ENCODE results near the gene HOXA4.

The HOXA4 gene

GRCh38 chr7:27146491-27147198 is 16.1 kb upstream of the HOXA4 start:
- no peak for DNase-seq

GRCh38 chr7:27145914-27146412 is 15.4 kb upstream of the HOXA4 start:
- no peak for DNase-seq

- DNase-seq, result no peak
These were observed 14.8 kb upstream of the HOXA4 start for GRCh38 chr7:27145165-27145913.

DNA sequence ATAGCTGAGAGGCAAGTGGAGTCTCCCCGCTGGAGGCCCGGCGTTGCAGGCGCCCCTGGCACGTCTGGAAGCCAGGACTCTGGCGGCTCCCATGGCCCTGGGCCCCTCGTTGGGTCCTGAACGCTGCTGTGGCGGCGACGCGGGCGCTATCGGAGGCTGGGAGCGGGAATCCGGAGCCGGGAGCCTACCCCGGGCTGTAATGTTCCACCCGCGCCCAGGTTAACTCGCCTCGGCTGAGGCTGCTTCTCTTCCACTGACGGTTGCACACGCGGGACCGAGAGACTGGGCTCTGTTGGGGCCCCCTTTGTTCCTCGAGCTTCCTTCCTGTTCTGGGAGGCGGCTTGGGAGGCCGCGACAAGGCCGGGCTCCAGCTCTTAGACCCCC is 14.2 kb upstream of the HOXA4 start:
- no peak for DNase-seq

GRCh38 chr7:27143950-27144780 is 13.6 kb upstream of the HOXA4 start:
- DNase-seq, result no peak

DNA sequence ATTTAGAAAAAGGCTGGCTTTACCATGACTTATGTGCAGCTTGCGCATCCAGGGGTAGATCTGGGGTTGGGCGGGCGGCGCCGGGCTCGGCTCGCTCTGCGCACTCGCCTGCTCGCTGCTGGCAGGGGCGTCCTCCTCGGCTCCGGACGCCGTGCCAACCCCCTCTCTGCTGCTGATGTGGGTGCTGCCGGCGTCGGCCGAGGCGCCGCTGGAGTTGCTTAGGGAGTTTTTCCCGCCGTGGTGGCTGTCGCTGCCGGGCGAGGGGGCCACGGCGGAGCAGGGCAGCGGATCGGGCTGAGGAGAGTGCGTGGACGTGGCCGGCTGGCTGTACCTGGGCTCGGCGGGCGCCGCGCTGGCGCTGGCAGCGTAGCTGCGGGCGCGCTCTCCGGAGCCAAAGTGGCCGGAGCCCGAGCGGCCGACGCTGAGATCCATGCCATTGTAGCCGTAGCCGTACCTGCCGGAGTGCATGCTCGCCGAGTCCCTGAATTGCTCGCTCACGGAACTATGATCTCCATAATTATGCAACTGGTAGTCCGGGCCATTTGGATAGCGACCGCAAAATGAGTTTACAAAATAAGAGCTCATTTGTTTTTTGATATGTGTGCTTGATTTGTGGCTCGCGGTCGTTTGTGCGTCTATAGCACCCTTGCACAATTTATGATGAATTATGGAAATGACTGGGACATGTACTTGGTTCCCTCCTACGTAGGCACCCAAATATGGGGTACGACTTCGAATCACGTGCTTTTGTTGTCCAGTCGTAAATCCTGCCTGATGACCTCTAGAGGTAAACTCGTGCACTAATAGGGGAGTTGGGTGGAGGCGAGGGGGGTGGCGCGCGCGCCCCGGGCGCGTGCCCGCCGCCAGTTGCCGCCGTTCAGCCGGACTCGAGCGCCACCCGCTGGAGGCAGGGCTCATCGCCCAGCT is 12.7 kb upstream of the HOXA4 start, which contains the start of gene HOXA5:
TSS of gene HOXA5 (minus strand) at position 659 of the 927 bp plus-strand sequence. CDS start at position 585, 74 bp downstream.
- DNase-seq, result peak; percentile 87

DNA sequence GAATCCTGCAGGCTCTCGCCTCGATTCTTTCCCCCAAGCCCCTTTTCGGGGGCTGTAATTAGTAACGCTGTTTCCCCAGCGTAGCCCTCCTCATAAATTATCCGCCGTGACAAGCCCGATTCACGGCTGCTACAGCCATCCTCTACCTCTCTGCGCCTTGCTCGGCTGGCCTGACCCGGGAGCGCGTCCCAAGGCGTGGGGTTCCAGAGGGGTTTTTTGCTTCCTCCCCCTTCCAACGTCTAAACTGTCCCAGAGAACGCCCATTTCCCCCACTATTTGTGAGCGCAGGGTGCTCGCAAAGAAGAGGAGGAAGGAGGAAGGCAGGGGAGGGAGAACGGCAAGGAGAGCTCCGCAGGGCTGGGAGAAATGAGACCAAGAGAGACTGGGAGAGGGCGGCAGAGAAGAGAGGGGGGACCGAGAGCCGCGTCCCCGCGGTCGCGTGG is 12.0 kb upstream of the HOXA4 start:
- no peak for DNase-seq

DNA sequence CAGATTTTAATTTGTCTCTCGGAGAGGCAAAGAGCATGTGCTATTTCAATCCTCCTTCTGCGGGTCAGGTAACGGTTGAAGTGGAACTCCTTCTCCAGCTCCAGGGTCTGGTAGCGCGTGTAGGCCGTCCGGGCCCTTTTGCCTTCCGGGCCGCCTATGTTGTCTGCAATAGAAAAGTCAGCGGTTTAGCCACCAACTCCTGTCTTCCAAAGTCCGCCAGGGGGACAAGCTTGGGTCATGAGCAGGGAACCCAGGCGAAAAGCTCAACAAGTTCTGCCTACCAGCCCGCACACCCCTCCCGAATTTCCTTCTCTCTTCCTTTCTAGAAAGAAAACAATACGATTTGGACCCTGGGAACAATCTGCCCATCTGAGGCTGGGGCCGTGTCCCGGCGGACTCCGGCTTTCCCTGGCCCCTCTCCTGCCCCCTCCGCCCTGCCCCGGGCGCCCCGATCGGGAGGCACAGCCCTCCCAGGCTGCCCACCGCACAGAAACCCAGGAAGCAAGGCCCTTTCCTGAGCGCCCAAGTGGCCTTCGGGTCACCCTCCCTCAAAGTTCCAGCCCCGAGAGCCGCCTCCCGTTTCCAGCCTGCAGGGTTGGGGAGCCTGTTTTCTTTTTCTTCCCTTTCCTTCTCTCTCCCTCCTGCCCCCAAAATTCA is 11.5 kb upstream of the HOXA4 start:
- no peak for DNase-seq

- DNase-seq, result no peak
These were observed 10.8 kb upstream of the HOXA4 start for GRCh38 chr7:27141137-27141922.

- DNase-seq, result no peak
These were observed 9.7 kb upstream of the HOXA4 start for GRCh38 chr7:27140126-27140857.

- no peak for DNase-seq
These were observed 9.0 kb upstream of the HOXA4 start for GRCh38 chr7:27139334-27140125.

DNA sequence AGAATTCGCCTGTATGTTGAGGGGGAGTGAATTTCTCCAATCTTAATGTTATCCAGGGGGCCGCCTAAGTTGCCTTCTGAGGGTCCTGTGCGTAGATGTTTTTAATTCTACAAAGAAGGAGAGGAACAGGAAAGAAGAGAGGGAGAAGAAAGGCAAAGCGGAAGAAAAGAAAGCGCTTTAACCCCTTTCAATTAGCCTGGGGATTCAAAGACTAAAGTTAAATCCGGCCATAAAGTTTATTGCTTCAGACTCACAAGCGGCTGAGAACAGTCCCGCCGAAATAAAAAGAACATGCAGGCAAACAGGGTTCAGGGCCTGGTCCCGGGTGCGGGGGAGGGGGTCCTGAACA is 8.4 kb upstream of the HOXA4 start:
- no peak for DNase-seq

- no peak for DNase-seq
These were observed 7.9 kb upstream of the HOXA4 start for GRCh38 chr7:27138472-27138871.

- no peak for DNase-seq
These were observed 7.2 kb upstream of the HOXA4 start for GRCh38 chr7:27137640-27138315.

DNA sequence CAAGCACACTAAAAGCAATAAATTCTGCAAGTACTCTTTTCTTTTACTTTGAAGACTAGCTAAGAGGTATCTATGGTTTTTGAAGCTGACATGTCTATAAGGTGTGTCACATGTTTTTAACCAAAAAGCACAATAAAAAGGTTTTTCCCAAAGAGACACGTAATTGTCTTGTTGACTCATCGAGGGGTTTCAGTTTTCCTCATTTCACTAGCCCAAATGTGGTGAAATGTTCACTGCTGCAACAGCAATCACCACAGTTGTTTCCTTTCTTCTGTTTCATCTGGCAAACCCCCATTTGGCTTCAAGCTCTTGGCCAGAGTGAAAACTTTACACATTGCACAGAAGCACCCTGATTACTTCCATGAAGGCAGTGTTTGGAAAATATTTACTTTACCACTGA is 3.8 kb upstream of the HOXA4 start:
- DNase-seq, result no peak

GRCh38 chr7:27133409-27134231 is 3.1 kb upstream of the HOXA4 start:
- DNase-seq, result no peak

DNA sequence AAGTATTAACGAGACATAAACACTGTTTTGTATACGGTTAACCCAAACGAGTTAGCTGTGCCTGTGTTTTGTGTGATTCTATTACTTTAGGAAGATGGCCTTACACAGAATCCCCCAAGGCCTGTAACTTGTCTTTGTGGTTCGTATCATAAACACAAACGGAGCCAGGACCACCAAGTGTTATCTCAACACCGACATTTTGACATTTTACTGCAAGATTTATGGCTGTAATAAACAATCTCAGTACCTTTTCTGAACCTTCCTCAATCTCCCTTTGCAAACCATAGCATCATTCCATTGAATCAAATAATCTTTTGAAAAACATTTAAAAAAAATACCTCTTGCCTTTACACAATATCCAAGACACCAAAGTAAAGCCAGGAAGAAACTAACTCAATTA is 2.4 kb upstream of the HOXA4 start:
- no peak for DNase-seq

- DNase-seq, result no peak
These were observed 1.7 kb upstream of the HOXA4 start for GRCh38 chr7:27132214-27132613.
